Testis (tissue), 3 donors: ENCODE data around the gene EHMT1. TPM values are rescaled to one million over a fixed set of nuclear protein-coding genes. Genes with fewer than 3 reads are reported as not detected.

Experiments used
- DNase-seq: peaks from one replicate; pipeline ENCODE4 v3.0.0-alpha.2; 2019
- H3K27ac ChIP-seq, 2 donors: fragments of 200-600 bp; sonication (generic); one replicate each; pipeline ENCODE4 v1.5.1; 2019
- H3K27me3 ChIP-seq: fragments of 200-600 bp; sonication (generic); one replicate; pipeline ENCODE4 v1.5.1; 2019
- H3K36me3 ChIP-seq: fragments of 200-600 bp; sonication (generic); one replicate; pipeline ENCODE4 v1.5.1; 2017; ENCODE audit warnings: low read depth; ENCODE audit errors: missing control alignments
- H3K4me1 ChIP-seq: fragments of 200-600 bp; sonication (generic); one replicate; pipeline ENCODE4 v1.5.1; 2019
- H3K4me3 ChIP-seq, 2 donors: fragments of 200-600 bp; sonication (generic); one replicate each; pipeline ENCODE4 v1.5.1; 2017 to 2019
- H3K9me3 ChIP-seq: fragments of 200-600 bp; sonication (generic); one replicate; pipeline ENCODE4 v1.5.1; 2017
- CTCF ChIP-seq, 3 experiments: fragments of 450-650 bp in 2 of 3; fragments of 200-600 bp in 1 of 3; sonication (generic) in 1 of 3; IDR thresholded peaks; one replicate each; pipeline ENCODE4 v1.5.1; 2016 to 2019; ENCODE audit warnings: antibody characterized with exemption in 3 of 3, mild to moderate bottlenecking in 2 of 3, moderate library complexity in 1 of 3
- POLR2A ChIP-seq: fragments of 450-650 bp; IDR thresholded peaks from one replicate; pipeline ENCODE4 v1.6.1; 2017; ENCODE audit warnings: antibody characterized with exemption, mild to moderate bottlenecking, moderate library complexity
- WGBS, 2 donors: methylation state at CpG; one replicate each; pipeline ENCODE4 v1.1.5; 2018; 5-methylcytosine and 5-hydroxymethylcytosine counted together
- intact Hi-C: fragments of 100-400 bp; cut with DNase I; formaldehyde crosslinking; loops from one replicate; pipeline ENCODE4 v1.15.1; 2023; ENCODE audit warnings: low total_unique reads
- polyA plus RNA-seq: library from polyadenylated mRNA; stranded (reverse); fragments of 350-450 nt; fragmentation: Illumina TruSeq; extraction: RNeasy Lipid Tissue Mini Kit (QIAGEN cat#74804); gene quantifications from one replicate; pipeline ENCODE4 v1.2.3, GENCODE V29; 2014; ENCODE audit warnings: low read depth, low replicate concordance; ENCODE audit not compliant: insufficient read depth
- total RNA-seq, 2 donors: library from RNA; depleted of rRNA; stranded (reverse); fragments of >200 nt; gene quantifications; one replicate each; pipeline ENCODE4 v1.2.3, GENCODE V29; 2016

EHMT1 gene
- total and polyA plus RNA-seq, 3 donors from 2014 or later: 116 to 207 (median 193) TPM

- Histone ChIP-seq H3K9me3 (no peaks in the 10 kb centered on the region), H3K36me3 (no peaks in the 10 kb centered on the region), H3K27me3 (no peaks in the 10 kb centered on the region), H3K4me3 (no peak overlapping the region), H3K27ac (no peak overlapping the region), H3K4me1 (peaks cover 30% of the 10 kb centered on the region)
- no peak for DNase-seq
- intact Hi-C loops: no loop called here
- TF ChIP-seq CTCF (IDR thresholded peaks at IDR 0.05): no peak
- TF ChIP-seq POLR2A: no peak
- WGBS, 2 donors: 35 to 56% methylated on average over 6 to 17 of the region's 17 CpGs
Observed at GRCh38 chr9:137607141-137607857, 11.5 kb upstream of the EHMT1 start.

DNA sequence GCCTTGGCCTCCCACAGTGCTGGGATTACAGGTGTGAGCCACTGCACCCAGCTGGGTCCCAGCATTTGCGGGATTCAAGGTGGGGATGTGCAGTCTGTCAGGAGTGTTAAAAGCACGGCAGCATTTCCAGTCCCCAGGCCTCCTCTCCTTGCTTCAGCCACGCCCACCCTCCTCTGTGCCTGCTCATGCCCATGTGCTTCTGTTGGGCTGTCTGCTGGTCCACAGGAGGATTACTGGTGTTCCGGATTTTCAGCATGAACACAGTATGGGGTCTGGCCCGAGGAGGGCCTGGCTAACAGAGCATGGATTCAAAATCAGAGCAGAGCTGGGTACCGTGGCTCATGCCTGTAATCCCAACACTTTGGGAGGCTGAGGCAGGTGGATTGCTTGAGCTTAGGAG is 7.9 kb upstream of the EHMT1 start:
- TF ChIP-seq CTCF (IDR thresholded peaks at IDR 0.05): no peak
- no peak for TF ChIP-seq POLR2A
- no peak for DNase-seq
- intact Hi-C loops: no loop called here
- Histone ChIP-seq H3K9me3 (no peaks in the 10 kb centered on the region), H3K27ac (no peak overlapping the region), H3K36me3 (no peaks in the 10 kb centered on the region), H3K4me1 (peaks cover 30% of the 10 kb centered on the region), H3K27me3 (no peaks in the 10 kb centered on the region), H3K4me3 (no peak overlapping the region)
- WGBS, 2 donors: 90 to 94% methylated on average over 3 to 6 of the region's 6 CpGs

- H3K4me3 ChIP-seq: no peak overlapping the region
- 51 to 56% methylated on average over 13 to 21 of the region's 21 CpGs for WGBS, 2 donors
- no peaks in the 10 kb centered on the region for H3K27me3 ChIP-seq
- peak overlapping the region in 1 of 2 donors; percentile 1 for H3K27ac ChIP-seq
- intact Hi-C loops: no loop called here
- DNase-seq: no peak
- peaks cover 22% of the 10 kb centered on the region for H3K4me1 ChIP-seq
- TF ChIP-seq POLR2A: no peak
- no peak for TF ChIP-seq CTCF (IDR thresholded peaks at IDR 0.05)
- no peaks in the 10 kb centered on the region for H3K36me3 ChIP-seq
- no peaks in the 10 kb centered on the region for H3K9me3 ChIP-seq
Observed at GRCh38 chr9:137611623-137612609, 6.9 kb upstream of the EHMT1 start.

- peak overlapping the region in 1 of 2 donors; percentile 1 for H3K27ac ChIP-seq
- no peak for DNase-seq
- TF ChIP-seq POLR2A (no peak), CTCF (IDR thresholded peaks at IDR 0.05) (no peak)
- H3K27me3 ChIP-seq: no peaks in the 10 kb centered on the region
- H3K4me3 ChIP-seq: no peak overlapping the region
- peaks cover 19% of the 10 kb centered on the region for H3K4me1 ChIP-seq
- 61 to 63% methylated on average over 3 to 7 of the region's 8 CpGs for WGBS, 2 donors
- no peaks in the 10 kb centered on the region for H3K9me3 ChIP-seq
- no peaks in the 10 kb centered on the region for H3K36me3 ChIP-seq
- intact Hi-C loops: no loop called here
Observed at GRCh38 chr9:137612741-137613142, 6.1 kb upstream of the EHMT1 start.
